ENCODE results near the gene POLRMT.
"Not testable (repeated sequence)": the region's sequence is repeated elsewhere in the genome, so short reads cannot be mapped to it uniquely, and the experiment has no call there.

The POLRMT gene

GRCh38 chr19:609004-609346 lies 24.4 kb downstream of the POLRMT start:
- DNase-seq = peak; percentile 45

- peak; percentile 48 for DNase-seq
These were observed 25.0 kb downstream of the POLRMT start for GRCh38 chr19:608155-609003.

DNA sequence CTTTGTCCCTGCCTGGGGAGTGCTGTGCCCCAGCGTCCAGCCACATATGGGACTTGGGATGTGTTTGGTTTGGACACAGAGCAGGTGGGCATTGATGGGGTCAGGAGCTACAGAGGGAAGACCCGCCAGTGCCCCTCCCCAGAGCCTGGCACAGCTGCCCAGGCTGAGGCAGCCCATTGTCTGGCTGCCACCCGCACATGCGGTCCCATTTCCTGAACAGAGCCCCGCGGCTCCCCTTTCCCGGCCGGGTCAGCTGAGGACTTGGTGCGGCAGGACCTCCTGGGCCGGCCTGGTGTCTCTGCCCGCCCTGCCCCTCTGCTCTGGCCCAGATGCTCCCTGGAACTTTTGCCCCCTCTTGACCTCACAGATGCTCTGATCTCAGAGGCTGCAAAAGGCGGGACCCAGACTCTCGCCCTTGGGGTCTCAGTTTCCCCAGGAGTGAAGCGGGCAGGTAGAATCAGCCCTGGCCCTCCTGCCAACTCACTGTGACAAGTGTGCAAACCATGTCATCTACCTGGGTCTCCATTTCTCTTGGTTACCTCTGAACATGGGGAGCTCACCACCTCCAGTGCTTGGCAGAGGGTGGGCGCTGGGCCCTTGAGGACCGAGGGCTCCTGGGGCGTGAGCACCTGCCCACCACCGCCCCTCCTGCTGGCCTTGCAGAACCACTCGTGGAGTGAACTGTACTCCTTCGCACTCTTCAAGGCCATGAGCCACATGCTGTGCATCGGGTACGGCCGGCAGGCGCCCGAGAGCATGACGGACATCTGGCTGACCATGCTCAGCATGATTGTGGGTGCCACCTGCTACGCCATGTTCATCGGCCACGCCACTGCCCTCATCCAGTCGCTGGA lies 25.8 kb downstream of the POLRMT start:
- DNase-seq = peak; percentile 49

DNA sequence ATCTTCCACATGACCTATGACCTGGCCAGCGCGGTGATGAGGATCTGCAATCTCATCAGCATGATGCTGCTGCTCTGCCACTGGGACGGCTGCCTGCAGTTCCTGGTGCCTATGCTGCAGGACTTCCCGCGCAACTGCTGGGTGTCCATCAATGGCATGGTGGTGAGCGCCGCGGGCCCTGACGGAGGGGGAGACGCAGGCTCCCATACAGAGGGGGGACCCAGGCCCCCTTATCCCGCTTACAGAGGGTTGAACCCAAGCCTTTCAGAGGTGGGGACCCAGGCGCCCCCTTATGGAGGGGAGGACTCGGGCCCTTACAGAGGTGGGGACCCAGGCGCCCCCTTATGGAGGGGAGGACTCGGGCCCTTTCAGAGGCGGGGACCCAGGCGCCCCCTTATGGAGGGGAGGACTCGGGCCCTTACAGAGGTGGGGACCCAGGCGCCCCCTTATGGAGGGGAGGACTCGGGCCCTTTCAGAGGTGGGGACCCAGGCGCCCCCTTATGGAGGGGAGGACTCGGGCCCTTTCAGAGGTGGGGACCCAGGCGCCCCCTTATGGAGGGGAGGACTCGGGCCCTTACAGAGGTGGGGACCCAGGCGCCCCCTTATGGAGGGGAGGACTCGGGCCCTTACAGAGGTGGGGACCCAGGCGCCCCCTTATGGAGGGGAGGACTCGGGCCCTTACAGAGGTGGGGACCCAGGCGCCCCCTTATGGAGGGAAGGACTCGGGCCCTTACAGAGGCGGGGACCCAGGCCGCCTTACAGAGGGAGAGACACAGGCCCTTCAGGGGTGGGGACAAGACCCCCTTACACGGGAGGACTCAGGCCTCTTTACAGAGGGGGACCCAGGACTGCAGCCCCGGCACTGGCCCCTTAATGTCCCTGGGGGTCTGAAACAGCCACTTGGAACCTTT lies 28.0 kb downstream of the POLRMT start:
- peak; percentile 46 for DNase-seq

DNA sequence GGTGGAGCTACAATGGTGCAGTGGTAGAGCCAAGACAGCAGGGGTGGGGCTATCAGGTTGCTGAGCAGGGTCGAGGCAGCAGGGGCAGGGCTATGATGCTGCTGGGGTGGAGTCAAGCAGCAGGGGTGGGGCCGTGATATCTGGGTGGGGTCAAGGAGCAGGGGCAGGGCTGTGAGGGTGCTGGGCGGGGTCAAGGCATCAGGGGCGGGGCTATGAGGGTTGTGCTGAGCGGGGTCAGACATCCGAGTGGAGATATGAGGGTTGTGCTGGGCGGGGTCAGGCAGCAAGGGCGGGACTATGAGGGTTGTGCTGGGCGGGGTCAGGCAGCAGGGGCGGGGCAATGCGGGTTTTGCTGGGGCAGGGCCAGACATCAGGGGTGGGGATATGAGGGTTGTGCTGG lies 29.0 kb downstream of the POLRMT start:
- peak; percentile 48 for DNase-seq

DNA sequence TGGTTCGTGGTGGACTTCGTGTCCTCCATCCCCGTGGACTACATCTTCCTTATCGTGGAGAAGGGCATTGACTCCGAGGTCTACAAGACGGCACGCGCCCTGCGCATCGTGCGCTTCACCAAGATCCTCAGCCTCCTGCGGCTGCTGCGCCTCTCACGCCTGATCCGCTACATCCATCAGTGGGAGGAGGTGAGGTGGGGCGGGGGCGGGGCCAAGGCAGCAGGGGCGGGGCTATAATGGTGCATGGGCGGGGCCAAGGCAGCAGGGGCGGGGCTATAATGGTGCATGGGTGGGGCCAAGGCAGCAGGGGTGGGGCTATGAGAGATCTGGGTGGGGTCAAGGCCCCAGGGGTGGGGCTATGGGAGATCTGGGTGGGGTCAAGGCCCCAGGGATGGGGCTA lies 29.6 kb downstream of the POLRMT start:
- not testable (repeated sequence) for DNase-seq

GRCh38 chr19:603302-603639 lies 30.1 kb downstream of the POLRMT start:
- not testable (repeated sequence) for DNase-seq

DNA sequence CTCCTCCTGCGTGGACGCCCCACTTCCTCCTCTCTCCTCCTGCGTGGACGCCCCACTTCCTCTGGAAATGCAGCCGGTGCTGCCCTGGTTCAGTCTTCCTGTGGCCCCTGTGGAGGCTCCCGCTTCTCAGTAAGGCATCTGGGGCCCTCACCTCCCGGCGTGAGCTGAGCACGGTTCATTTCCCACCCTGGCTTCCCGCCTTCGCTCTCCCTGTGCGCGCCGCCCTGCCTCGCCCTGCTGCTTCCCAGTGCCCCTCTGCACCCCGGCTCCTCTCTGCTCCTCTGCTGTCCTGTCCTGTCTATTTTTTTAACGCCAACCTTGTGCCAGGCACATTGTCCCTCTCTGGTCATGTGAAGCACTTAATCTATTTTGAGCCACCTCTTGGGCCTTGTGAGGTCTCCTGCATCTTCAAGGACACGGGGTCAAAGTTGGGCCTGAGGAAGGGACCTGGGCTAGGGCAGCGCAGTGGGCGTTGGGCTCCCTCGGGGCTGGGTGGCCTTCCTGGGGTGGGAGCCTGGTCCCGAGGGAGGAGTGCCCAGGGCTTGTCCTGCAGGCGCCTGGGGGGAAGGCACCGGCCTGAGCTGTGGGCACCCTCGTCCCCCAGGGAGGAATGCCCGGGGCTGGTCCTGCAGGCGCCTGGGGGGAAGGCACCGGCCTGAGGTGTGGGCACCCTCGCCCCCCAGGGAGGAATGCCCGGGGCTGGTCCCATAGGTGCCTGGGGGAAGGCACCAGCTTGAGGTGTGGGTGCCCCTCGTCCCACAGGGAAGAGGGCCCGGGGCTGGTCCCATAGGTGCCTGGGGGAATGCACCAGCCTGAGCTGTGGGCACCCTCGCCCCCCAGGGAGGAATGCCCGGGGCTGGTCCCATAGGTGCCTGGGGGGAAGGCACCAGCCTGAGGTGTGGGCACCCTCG lies 30.7 kb downstream of the POLRMT start:
- no peak for DNase-seq

- DNase-seq = no peak
These were observed 31.5 kb downstream of the POLRMT start for GRCh38 chr19:601790-602189.

- DNase-seq = no peak
These were observed 32.0 kb downstream of the POLRMT start for GRCh38 chr19:601310-601709.

- no peak for DNase-seq
These were observed 35.7 kb downstream of the POLRMT start for GRCh38 chr19:597406-598315.

GRCh38 chr19:596263-596655 lies 37.1 kb downstream of the POLRMT start:
- DNase-seq = no peak

GRCh38 chr19:595326-596262 lies 37.7 kb downstream of the POLRMT start:
- DNase-seq = no peak

- no peak for DNase-seq
These were observed 39.0 kb downstream of the POLRMT start for GRCh38 chr19:594265-594870.

GRCh38 chr19:593505-593904 lies 39.8 kb downstream of the POLRMT start:
- DNase-seq = no peak

DNA sequence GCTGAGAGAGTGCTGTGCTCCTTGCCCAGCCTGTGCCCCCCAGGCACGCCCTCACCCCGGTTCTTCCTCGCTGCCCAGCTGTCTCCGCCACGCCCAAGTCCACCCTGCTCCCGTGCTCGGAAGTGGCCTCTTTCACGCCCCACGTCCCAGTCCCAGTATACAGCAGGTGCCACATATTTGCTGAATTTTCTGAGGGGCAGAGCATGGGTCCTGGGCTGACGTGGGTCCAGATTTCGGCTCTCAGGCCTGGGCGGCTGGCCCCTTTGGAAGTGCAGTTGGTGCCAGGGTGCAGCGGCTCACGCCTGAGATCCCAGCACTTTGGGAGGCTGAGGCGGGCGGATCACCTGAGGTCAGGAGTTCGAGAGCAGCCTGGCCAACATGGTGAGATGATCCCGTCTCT lies 40.3 kb downstream of the POLRMT start:
- DNase-seq = no peak

DNA sequence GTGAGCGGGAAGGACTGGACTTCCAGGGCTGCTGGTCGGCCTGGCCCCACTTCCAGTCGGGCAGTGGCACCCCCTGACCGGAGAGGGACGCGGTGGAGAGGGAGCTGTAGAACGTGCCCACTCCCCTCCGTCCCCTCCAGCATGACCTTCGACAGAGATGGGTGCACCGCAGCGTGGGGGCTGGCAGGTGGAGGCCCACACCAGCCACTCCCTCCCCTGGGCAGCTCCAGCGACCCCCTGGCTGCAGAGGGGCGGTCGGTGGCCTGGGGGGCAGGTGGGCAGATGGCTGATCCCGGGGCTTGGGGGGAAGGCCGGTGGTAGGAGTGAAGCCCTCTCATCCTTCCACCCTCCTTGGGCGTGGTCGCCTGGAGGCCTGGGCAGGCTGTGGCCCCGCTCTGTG lies 41.2 kb downstream of the POLRMT start:
- no peak for DNase-seq

DNA sequence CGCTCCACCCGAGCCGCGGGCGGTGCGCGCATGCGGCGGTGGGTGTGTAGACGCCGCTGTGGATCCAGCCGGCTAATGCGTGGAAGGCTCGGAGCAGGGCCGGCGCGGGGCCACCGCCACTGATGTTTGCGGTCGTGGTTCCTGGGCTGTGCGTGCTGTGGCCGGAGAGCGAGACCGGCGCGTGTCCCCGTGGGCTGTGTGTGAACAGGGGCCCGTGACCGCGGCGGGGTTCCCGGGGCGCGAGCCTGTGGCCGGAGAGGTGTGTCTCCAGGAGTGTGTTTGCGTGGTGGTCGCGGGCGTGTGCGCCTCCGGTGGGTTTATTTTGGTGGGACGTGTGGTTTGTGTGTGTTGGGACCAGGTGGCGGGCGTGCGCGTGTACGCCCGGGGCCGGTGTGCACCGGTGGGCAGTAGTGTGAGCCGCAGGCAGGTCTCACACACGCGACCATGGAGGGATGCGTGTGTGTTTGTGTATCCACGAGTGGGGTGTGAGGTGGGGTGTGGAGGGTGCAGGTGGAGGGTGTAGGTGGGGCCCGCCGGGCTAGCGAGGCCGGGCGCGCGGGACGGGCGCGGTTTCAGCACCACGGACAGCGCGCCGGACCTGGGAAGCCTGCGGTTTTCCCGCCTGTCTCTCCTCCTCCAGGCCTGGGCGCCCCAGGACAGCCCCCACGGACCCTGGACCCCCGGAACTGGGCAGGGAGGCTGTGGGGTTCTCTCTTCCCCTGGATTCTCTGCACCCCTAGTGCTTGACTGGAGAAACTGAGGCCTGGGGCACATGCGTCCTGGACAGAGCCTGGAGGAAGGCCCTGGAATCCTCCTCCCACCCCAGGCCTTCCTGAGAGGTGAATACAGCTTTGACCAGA lies 42.0 kb downstream of the POLRMT start:
- DNase-seq = peak; percentile 77

All from islet precursor cell (in vitro differentiated cells).